GM21619 (cell line): ENCODE results near the gene RUFY1.

Source experiments
- ATAC-seq: cut with Tn5 transposase; IDR thresholded peaks from one replicate; pipeline ENCODE4 v1.9.1; 2021; ENCODE audit not compliant: unreplicated experiment

The RUFY1 gene

GRCh38 chr5:179603308-179603707 is 53.0 kb downstream of the RUFY1 start:
- ATAC-seq, result no peak

- ATAC-seq, result no peak
Observed at GRCh38 chr5:179605026-179605833, 54.9 kb downstream of the RUFY1 start.

- no peak for ATAC-seq
Observed at GRCh38 chr5:179606071-179606909, 55.9 kb downstream of the RUFY1 start.

DNA sequence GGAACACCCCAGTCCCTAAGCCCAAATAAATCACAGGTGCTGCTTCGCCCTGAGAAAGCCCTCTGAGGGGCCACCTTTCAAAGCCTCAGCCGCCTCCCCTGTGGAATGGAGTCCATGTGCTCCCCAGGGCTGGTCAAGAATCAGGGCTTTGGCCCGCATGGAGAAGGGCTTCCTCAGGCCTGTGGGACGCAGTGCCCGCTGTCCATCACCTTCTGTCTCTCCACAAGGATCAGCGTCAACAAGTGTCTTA is 56.5 kb downstream of the RUFY1 start:
- ATAC-seq, result no peak

DNA sequence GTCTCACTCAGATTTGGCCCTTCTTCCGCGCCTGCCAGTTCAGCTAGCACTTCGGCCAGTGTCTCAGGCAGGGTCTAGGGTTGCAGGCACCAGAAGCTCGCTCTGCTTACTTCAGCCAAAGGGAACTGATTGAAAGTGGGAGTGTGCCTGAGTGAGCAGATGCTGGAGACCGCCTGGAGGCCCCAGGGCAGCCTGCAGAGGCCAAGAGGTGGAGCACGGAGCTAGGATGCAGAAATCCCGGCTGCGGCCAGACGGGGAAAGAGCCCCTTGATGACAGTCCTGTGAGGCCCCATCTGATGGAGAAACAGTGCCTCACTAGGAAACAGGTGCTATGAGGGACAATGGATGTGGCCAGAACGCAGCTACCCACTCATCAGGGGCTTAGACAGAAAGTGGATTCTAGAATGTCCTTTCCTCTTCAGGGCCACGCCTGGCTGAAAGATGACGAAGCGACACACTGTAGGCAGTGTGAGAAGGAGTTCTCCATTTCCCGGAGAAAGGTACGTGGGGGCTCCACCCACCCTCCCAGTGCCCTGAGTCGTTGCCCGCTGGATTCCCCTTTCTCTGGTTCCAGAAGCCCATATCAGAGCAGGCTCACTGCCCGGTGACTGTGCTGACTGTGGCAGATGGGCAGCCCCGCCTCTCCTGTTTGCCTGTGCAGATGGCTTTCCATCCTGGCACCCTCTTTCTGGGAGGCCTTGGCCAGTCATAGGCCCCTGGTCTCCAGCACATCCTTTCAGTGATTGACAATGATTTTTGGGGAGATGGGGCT is 57.0 kb downstream of the RUFY1 start:
- no peak for ATAC-seq

GRCh38 chr5:179608131-179608581 is 57.8 kb downstream of the RUFY1 start:
- ATAC-seq, result no peak

- no peak for ATAC-seq
Observed at GRCh38 chr5:179609834-179610108, 59.4 kb downstream of the RUFY1 start.

DNA sequence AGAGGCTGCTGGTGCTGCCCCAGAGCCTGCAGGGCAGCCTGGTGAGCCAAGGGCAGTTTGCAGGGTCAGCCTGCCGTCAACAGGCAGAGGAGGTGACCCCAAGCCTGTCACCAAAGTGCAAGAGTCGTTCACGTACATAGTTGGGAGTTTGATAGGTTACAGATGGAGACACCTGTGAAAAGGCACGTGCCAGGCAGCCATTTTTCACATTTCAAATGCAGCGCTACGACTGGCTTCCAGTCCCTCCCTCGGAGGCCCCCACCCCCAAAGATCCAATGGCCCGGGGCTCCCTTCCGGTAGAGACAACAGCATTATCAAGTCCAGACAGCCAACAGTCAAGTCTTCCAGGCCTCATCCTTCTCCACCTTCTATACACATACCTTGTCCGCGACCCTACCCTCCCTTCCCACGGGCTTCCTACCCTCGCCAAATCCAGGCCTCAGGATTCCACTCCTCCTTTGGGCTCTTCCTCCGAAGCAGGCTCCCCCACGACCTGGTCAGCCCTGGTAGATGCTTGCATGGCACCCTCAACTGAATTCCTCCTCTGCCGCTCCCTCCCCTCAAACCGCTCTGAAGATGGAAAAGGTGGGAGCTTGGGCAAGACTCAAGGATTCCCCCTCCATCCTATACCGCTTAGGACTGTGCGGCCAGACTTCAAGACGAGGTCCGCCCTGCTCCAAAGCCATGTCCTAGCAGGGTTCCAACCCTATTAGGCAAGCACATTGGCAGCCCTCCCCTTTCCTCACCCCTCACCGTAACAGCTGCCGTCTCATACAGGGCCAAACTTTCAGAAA is 60.0 kb downstream of the RUFY1 start:
- ATAC-seq, result no peak

DNA sequence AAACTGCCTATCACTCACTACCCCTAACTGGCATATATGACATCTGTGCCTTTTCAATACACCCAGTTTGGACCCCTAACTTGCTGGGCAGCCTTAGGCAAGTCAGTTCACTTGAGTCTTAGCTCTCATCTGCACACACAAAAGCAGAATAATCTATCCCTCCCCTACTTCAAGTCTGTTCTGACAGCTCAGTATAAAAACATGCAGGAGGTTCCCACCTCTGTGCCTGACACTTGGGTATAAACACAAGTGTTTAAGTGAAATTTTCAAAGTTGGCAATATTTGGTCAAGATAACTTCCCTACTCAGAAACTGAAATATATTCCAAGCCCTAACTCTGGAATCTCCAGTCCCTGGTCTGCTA is 60.5 kb downstream of the RUFY1 start:
- no peak for ATAC-seq

GRCh38 chr5:179612577-179613459 is 62.5 kb downstream of the RUFY1 start:
- ATAC-seq, result no peak

DNA sequence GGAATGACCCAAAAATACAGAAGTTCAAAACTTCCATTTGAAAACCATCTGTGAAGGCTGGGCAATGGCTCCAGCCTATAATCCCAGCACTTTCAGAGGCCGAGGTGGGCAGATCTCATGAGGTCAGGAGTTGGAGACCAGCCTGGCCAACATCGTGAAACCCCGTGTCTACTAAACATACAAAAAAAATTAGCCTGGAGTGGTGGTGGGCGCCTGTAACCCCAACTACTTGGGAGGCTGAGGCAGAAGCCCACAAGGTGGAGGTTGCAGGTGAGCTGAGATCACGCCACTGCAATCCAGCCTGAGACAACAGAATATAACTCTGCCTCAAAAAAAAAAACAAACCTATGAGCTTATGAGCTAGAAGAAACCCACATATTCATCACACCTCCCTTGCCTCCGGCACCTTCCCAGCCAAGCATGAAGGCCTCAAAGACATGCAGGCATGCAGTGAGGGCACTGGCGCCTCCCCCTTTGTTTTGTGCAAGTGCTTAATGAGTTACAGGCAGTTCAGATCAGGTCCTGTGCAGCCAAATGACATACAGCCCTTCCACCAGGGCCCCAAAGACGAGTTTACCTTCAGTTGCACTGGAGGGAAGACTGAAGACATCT is 63.2 kb downstream of the RUFY1 start:
- ATAC-seq, result no peak

- no peak for ATAC-seq
Observed at GRCh38 chr5:179614745-179615144, 64.4 kb downstream of the RUFY1 start.

DNA sequence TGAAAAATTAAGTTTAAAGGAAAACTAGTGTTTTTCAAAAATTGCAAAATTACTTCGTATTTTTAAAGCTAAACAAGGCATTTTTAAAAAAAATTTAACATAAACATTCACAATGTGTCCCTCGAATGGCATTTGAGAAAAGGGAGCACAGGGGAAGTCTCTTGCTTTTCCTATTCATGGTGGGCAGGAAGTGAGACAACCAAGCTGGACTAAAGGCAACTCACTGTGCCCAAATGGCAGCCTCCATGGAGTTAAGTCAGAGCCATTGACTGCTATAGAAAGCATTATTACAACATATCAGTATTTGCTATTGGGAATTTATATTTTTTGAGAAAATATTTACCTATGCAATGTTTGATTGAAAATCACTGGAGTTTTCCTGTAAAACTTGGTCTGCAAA is 64.8 kb downstream of the RUFY1 start:
- ATAC-seq, result no peak

DNA sequence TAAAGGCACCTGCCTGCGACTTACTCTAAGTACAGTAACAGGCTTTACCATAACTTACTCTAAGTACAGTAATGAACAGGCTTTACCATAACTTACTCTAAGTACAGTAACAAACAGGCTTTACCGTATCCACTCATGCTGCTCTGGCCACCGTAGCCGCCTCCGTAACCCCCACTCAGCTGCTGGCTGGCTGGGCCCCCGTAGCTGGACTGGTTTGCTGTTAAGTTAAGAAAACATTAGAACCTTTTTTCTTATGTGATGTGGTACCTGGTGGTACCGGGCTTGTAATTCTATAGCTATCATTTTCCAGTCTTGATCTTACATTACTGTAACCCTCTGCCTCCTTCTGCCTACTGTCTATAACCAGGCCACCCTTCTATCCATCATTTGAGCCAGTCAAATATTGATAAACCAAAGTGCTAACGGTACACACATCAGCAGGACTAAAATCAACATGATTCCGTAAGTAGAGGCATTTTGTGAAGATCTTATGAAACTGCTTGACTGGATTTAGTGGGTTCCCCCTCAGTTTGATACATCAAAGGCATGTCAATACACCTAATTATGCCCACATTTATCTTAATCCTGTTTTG is 65.7 kb downstream of the RUFY1 start:
- ATAC-seq, result no peak

- ATAC-seq, result no peak
Observed at GRCh38 chr5:179617930-179618329, 67.6 kb downstream of the RUFY1 start.

DNA sequence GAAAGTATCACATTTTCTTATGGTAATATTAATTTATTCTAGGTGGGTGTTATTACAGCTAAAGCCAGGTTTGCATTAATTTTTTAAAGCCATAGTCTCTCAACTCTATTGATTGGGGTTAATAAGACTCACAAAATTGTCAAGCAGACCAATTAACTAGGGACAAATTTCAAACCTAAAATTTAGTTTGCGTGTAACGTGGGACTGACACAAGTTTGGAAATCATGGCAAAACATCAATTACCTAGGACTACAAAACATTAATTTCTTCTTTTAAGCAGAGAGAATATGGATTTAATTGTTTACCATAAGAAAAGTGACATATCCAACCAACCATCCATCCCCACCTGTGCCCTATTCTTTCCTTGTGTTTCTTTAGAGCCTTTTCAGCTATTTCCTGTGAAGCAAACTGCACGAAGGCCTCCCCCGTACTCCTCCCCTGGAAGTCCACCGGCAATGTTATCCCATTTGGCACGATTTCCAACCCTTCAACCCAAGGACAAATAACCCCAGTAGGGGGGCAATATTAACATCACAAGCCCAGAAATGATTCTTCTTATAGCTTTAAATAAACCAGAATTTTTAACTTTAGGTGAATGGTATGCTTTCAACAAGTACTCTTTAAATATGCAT is 68.7 kb downstream of the RUFY1 start:
- no peak for ATAC-seq

DNA sequence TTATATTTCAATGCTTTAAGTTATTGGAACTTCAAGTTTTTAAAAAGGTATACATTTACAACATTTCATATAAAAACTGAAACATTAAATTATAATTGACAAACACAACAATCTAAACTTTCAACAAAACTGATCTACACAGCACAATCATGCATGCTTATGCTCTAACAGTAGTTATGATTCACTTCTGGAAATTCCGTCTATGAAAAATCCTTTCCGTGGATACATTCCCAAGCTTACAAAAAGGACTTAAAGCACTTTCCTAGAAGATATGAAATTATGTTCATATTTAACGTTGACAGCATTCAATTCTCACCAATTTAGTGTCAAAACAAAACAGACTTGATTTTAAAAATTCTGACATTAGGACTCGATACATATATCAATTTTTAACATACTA is 69.4 kb downstream of the RUFY1 start:
- no peak for ATAC-seq

DNA sequence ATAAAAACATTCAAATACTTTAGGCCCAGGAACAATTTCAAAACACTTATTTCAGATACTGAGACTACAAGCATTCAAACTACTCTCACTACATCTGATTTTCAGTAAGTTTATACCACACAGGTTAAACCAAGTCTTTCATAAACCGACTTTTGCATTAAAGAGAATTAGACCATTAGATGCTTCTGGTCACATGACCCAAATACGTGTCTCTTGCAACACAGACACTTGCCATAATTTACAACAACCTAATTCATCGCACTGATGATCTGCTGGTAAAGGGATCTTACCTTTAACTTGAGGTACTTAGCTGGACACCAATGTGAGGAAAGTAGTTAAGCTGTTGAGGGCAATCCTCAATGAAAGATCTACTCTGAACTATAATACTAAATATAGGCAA is 69.9 kb downstream of the RUFY1 start:
- ATAC-seq, result no peak
